Activated naive CD8-positive, alpha-beta T cell treated with anti-CD3 and anti-CD28 coated beads, Interleukin-2, amount 50 U/mL, for 16 hours (primary cell): Measurements from ENCODE around the gene TNFRSF1A.

Experiments
- DNase-seq: peaks from one replicate; pipeline ENCODE4 v3.0.0-alpha.2; 2020; ENCODE audit warnings: low read depth, low spot score

The TNFRSF1A gene

DNA sequence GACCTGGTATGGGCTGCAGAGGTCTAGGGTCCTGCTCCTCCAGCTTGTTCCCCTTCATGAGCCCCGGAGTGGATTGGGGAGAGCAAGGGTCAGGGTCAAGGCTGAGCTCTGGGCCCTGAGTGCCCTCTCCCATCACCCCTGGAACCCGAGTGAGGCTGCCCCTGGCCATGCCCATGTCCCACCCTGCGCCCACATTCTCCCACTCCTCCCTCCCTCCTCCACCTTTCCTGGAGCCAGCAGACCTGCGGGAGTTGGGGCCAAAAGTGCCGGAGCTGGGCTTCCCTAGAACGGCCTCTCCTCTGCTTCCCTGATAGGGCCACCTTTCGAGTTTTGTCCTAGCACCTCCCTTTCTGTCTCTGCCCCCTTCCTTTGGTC lies 32.9 kb upstream of the TNFRSF1A start:
- no peak for DNase-seq

GRCh38 chr12:6374028-6374785 lies 32.3 kb upstream of the TNFRSF1A start:
- DNase-seq = no peak

DNA sequence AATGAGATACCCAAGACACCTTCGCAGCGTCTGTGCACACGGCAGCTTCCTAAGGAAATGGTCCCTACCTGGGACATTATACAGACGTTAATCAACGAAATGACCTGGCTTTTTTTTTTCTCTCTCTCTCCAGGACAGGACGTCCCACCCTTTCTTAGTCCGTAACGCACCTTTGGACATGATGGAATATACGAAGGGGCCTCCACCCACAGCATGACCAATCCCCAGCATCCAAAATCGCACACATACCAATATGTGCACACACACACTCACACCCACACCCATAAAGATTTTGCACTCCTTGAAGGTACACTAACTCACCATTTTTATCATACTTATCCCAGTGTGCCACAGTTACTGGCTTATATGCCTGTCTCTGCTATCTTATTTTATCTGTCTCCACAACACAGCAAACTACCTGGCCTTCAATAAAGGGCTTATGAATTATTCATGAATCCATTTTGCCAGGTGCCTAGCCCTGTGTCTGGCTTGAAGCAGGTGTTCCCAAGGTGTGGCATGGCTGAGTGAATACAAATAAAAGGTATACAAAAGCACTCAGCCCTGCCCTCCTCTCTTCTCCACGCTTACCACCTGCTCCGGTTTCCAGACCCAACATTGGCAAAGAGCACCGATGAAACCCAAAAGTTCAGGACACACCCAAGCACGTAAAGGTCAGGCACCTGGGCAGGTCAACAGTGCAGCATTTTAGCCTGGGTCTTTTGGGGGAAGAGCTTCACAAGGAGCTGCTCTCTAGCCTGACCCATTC lies 31.3 kb upstream of the TNFRSF1A start:
- no peak for DNase-seq

DNA sequence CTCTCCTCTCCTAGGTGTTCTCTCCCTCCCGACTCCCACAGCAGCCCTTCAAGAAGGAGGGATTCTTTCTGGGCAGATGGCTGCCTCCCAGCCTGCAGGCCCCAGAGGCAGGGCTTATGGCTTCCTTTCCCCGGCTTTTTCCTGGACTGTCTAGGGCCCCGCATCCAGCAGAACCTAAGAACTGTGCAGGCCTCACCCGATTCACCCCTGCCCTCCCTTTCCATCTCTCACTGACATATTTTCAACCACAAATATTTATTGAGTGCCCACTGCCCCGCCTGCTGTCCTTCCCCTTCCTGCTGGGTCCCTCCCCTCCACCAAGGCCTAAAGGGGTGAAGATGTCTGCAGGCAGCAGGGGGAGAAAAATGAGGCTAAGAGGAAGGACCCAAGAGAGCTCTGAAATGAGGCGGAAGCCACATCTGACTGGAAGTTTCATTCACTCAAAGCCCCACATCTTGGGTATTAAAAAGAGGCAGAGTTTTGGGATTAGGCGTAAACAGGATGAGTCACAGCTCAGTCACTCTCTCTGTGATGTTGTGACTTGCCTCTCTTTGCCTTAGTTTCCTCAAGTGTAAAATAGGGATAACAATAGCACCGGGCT lies 30.6 kb upstream of the TNFRSF1A start:
- no peak for DNase-seq

GRCh38 chr12:6370994-6371754 lies 29.3 kb upstream of the TNFRSF1A start:
- DNase-seq = no peak

GRCh38 chr12:6370576-6370935 lies 28.7 kb upstream of the TNFRSF1A start:
- no peak for DNase-seq

DNA sequence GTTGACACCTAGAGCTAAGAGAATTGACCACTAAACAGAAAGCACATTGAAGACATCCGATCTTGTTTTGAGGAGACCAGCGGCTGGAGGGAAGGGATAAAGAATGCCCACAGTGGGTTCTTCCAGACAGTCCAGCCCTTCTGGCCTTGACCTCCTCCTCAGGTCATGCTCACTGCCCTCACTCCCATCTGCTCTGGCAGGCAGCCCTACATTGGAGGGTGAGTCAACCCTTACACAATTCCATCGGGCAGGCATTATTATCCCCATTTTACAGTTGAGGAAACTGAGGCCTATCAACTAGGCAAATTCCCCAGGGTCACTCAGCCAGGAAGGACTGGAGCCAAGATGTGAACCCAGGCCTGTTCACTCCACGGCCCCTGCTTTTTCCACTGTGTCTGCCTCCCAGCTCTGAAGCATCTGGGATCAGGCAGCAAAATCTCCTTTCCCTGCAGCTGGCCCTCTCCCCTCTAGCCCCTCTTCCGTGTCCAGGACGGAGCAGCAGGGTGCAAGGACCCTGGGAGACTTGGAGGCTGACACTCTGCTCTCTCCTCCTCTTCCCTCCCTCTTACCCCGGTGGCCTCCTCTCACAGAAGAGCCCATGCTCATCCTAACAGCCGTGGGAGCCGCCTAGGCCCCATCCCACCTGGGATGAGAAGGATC lies 28.2 kb upstream of the TNFRSF1A start:
- DNase-seq = no peak

GRCh38 chr12:6368906-6369525 lies 27.1 kb upstream of the TNFRSF1A start:
- no peak for DNase-seq

GRCh38 chr12:6367969-6368892 lies 26.4 kb upstream of the TNFRSF1A start:
- DNase-seq = no peak

DNA sequence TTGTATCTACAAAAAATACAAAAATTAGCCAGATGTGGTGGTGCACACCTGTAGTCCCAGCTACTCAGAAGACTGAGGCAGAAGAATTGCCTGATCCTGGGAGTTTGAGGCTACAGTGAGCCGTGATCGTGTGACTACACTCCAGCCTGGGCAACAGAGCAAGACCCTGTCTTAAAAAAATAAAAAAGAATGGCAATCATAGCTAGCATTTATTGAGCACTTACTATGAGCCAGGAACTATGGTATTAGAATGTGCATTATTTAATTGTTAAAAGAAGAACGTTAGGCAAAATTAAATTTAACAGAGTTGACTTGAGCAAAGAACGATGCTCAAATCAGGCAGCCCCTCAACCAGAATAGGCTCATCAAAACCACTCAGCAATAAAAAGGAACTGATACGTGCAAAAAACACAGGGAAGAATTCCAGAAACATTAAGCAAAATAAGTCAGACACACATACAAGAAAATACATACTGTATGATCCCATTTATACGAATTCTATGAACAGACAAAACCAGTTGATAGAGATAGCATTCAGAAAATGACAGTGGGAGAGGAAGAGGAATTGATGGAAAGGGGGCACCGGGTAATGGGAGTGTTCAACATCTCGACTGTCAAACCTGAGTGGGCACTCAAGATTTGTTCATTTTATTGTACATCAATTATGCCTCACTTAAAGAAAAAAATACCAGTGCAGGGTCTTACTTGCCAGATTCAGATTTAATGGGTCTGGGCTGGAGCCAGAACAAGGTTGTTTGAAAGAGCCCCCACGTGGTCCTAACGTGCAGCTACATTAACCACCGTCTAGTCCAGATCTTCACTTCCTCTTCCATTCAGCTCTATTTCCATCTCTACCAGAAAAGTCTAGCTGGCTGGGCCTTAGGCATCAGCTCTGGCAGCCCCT lies 25.4 kb upstream of the TNFRSF1A start:
- no peak for DNase-seq

- DNase-seq = no peak
Observed at GRCh38 chr12:6364044-6364374, 22.1 kb upstream of the TNFRSF1A start.

- peak; percentile 38 for DNase-seq
Observed at GRCh38 chr12:6363330-6364043, 21.6 kb upstream of the TNFRSF1A start.

DNA sequence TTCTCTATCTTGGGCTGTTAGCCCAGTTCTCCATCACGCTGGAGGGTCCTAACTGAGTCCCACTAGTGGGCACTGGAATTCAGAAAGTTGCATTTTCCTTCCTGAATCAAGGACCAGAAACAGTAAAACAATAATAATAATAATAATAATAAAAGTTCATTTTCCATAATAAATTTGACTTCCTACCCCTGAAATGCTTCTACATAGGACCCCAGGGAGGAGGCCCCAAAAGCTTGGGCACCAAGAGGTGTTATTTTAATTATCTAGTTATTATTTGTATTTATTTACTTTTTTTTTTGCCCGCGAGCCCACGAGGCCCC lies 21.1 kb upstream of the TNFRSF1A start:
- no peak for DNase-seq

DNA sequence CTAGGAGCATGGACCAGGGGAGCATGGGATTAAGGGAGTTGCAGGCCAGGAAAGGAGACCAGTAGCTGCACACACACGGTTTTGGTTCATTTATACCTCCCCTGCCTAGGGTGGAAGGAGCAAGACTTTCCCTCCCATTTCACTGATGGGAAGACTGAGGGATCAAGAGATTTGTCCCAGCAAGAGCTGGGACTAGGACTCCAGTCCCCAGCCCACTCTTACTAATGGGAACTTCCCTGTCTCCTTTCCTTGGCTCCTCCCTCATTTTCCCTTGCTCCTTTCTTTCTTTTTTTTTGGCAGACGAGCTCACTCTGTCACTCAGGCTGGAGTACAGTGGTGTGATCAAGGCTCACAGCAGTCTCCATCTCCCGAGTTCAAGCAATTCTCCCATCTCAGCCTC lies 20.5 kb upstream of the TNFRSF1A start:
- DNase-seq = no peak

GRCh38 chr12:6361834-6362233 lies 20.0 kb upstream of the TNFRSF1A start:
- DNase-seq = no peak

DNA sequence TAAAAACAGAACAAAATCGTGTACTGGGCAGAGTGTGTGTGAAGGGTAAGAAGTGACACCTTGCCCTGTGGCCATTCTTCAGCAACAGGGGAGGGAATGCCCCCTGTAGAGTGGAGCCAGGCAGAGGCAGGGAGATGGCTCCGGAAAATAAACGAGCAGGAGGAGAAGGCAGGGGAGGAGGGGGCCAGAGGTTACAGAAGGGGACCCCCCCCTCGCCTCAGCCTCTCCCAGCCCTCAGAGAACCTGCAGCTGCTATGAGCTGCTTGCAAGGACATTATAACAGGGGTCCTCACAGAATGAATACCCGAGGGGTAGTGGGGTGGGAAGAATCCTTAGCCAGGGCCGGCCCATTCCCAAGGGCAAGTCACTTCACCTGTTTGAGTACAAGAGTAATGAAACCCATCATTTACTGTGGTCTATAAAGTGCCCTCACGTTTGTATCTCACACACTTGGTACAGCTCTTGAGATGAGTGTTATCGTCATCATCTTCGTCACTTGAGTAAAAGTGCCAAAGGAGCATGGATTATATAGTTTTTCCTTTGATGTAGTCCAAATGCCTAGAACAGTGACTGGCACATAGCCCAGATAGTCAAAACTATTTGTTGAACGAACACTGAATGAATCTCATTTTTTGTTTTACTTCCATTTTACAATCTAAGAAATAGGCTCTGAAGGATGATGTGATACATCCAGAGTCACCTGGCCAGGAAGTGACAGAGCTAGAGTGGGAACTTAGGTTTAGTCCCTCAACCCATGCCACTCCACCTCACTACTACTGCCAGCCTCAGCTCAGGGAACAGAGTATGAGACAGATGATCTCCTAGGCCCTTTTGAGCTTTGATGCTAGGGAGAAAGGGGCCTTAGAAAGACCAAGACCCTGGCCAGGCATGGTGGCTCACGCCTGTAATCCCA lies 19.0 kb upstream of the TNFRSF1A start:
- DNase-seq = no peak

GRCh38 chr12:6360080-6360571 lies 18.2 kb upstream of the TNFRSF1A start:
- DNase-seq = no peak
